ENCODE measurements around the gene STOX1.
"Not testable (repeated sequence)": the region's sequence is repeated elsewhere in the genome, so short reads cannot be mapped to it uniquely, and the experiment has no call there.

The STOX1 gene, protein sequence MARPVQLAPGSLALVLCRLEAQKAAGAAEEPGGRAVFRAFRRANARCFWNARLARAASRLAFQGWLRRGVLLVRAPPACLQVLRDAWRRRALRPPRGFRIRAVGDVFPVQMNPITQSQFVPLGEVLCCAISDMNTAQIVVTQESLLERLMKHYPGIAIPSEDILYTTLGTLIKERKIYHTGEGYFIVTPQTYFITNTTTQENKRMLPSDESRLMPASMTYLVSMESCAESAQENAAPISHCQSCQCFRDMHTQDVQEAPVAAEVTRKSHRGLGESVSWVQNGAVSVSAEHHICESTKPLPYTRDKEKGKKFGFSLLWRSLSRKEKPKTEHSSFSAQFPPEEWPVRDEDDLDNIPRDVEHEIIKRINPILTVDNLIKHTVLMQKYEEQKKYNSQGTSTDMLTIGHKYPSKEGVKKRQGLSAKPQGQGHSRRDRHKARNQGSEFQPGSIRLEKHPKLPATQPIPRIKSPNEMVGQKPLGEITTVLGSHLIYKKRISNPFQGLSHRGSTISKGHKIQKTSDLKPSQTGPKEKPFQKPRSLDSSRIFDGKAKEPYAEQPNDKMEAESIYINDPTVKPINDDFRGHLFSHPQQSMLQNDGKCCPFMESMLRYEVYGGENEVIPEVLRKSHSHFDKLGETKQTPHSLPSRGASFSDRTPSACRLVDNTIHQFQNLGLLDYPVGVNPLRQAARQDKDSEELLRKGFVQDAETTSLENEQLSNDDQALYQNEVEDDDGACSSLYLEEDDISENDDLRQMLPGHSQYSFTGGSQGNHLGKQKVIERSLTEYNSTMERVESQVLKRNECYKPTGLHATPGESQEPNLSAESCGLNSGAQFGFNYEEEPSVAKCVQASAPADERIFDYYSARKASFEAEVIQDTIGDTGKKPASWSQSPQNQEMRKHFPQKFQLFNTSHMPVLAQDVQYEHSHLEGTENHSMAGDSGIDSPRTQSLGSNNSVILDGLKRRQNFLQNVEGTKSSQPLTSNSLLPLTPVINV

DNA sequence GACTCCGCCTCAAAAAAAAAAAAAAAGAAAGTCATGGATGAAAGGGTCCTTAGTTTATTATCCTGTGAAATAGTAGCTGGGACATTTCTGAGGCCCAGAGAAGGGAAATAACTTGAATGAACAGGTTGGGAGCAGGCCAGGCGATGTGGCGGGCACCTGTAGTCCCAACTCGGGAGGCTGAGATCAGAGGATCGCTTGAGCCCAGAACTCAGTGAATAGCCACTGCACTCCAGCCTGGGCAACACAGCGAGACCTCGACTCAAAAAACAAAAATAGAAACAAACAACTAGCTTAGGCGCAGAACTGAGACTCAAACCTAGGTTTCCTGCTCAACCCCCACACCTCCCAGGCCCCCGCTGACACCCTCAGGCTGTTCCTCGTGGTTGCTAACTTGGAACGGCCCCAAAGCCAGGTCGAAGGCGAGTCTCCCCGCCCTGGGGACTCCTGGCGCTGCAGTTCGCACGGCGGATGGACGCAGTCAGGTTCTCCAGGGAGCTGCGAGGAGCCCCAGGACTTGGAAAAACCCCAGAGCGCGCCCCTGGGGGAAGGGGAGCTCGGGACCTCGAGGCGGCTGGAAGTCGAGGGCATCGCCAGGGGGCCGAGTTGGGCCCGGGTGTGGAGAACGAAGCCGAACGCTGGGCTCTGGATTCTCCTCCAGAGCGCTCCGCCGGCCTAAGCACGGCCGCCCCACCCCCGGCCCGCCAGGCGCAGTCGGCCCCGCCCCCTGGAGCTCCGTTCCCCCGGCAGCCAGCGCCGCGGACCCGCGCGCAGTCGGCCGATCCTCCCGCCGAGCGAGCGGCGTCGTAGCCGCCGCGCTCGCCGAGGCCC lies at the start of gene STOX1:
Gene STOX1 (plus strand): TSS at position 768 of the 828 bp plus-strand sequence. CDS start 93 bp downstream, outside the sequence.
- peak; percentile 49 to 62 for DNase-seq

DNA sequence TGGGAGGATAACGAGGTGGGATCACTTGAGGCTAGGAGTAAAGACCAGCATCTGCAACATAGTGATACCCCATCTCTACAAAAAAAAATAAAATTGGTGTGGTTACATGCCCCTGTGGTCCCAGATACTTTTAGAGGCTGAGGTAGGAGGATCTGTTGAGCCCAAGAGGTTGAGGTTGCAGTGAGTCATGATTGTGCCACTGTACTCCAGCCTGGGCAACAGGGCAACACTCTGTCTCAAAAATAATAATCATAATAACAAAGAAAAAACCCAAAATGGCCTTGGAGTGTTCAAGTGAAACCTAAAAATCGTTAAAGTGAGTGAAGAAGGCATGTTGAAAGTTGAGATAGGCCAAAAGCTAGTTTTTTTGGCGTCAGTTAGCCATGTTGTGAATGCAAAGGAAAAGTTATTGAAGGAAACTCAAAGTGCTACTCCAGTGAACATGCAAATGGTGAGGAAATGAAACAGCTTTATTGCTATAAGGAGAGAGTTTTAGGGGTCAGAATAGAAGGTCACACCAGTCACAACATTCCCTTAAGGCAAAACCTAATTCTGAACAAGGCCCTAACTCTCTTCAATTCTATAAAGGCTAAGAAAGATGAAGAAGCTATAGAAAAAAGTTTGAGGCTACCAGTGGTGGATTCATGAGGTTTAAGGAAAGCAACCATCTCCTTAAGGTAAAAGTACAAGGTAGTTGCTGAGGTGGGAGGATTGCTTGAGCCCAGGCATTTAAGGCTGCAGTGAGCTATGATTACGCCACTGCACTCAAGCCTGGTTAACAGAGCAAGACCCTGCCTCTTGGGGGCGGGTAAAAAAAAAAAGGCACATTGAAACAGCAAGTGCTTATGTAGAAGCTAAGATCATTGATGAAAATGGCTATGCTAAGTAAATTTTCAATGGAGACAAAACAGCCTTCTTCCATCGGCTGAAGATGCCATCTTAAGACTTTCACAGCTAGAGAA lies 45.4 kb upstream of the STOX1 start:
- DNase-seq, result no peak

DNA sequence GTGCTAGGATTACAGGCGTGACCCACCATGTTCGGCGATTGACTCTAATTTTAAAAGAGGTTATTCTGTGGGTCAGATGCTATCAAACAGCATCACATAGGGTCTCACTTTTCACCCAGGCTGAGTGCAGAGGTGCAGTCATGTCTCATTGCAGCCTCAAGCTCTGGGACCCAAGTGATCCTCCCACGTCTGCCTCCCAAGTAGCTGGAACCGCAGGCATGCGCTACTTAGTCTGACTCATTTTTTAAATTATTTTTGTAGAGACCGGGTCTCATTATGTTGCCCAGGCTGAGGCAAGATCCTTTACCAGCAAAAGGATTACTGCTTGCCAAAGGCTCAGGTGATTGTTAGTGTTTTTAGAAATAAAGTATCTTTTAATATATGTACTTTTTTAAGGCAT lies 42.9 kb upstream of the STOX1 start:
- DNase-seq, result no peak

DNA sequence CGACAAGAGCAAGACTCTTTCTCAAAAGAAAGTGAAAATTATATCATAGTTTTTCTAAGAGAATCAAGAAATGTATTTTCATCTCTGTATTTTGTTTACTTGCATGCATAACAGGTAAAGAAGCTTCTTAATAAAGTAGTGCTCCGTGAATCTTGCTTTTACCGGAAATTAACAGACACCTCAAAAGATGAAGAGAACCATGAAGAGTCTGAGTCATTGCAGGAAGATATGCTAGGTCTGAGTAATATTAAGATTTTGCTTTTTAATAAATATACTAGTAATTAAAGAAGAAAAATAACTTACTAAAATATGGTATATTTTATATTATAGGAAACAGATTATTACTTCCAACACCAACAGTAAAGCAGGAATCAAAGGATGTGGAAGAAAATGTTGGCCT lies 39.5 kb upstream of the STOX1 start:
- DNase-seq, result no peak

DNA sequence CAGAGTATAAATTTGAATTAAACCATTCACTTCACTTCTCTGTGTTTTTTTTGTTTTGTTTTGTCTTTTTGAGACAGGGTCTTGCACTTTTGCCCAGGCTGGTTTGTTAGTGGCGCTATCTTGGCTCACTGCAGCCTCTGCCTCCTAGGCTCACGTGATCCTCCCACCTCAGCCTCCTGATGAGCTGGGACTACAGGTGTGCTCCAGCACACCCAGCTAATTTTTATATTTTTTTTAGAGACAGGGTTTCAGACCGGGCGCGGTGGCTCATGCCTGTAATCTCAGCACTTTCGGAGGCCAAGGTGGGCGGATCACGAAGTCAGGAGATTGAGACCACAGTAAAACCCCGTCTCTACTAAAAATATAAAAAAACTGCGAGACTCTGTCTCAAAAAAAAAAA lies 36.9 kb upstream of the STOX1 start:
- DNase-seq, result no peak

DNA sequence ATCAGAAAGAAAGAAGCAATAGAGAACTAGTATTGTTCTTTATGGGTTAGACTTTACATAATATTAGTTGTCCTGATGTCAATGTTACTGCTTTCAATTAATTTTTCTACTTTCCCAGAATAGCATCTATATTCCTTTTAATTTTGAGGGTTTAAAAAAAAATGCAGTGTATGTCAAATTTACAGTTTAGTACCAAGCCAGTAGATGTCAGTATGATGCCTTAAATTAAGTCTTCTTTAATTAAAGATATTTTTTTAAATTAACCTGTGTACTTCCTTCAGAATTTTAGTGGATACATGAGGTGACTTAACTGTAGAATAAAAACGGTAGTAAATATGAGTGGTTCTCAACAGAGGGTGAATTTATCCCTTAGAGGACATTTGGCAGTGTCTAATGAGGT lies 35.2 kb upstream of the STOX1 start:
- no peak for DNase-seq

DNA sequence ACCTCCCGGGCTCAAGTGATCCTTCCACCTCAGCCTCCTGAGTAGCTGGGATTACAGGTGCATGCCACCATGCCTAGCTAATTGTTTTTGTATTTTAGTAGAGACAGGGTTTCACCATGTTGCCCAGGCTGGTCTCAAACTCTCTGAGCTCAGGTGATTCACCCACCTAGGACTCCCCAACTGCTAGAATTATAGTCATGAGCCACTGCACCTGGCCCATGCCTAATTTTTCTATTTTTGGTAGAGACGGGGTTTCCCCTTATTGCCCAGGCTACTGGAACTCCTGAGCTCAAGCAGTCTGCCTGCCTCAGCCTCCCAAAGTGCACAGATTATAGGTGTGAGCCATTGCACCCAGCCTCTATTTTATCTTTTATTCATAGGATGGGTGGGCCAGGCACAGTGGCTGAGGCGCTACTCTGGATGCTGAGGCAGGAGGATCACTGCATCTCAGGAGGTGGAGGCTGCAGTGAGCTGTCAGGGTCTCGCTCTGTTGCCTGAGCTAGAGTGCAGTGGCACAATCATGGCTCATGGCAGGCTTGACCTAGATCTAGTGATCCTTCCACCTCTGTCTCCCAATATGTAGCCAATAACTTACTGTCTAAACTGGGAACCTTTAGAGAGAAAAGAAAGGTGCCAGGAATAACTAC lies 31.3 kb upstream of the STOX1 start:
- DNase-seq, result no peak

DNA sequence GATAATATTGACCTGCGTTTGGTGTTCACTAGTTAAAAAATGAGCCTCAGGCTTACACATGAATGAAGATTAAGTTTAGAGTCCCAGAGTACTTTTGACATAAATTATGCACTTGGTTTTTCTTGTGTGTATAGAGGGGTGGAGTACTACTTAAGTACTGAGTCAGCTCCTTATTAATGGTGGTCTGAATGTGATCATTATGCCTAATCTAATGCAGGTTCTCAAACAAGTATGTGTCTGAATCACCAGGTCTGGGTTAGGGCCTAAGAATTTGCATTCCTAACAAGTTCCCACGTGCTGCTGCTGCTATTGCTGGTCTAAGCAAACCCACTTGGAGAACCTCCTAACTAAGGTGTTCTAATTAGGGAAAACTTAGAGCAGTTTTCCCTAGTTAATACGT lies 30.7 kb upstream of the STOX1 start:
- DNase-seq, result no peak

DNA sequence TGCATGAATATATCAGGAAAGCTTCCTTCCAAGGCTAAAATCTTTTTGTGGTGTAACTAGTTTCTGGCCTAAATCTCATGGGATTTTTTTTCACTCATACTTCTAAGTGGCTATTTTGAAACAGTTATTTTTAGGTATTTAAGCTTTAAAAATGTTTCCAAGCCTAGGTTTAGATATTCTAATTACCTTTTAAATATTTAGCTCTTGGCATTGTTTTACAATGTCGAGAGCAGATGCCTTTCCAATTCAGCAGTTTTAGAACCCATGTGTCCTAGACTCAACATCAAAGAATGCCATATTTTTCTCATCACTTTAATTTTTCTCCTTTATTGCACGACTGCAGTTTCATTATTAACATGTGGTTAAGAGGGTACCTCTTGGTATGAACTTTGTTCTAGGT lies 27.1 kb upstream of the STOX1 start:
- no peak for DNase-seq

DNA sequence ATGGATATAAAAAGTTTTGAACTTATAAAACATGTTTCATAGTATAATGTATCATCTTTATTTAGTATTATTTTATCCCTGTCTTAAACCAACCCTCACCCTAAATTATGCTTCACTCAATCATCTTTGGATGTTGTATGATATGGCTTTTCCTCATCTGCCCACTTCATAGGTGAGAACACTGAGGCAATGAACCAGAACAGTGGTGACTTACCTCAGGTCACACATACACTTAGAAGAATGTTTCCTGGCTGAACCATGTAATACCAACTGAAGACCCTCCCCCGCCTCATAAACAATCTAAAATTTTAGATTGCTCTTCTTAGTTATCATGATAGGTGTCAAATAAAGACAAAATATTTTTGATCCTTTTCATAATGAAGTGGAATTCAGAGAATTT lies 22.6 kb upstream of the STOX1 start:
- no peak for DNase-seq

DNA sequence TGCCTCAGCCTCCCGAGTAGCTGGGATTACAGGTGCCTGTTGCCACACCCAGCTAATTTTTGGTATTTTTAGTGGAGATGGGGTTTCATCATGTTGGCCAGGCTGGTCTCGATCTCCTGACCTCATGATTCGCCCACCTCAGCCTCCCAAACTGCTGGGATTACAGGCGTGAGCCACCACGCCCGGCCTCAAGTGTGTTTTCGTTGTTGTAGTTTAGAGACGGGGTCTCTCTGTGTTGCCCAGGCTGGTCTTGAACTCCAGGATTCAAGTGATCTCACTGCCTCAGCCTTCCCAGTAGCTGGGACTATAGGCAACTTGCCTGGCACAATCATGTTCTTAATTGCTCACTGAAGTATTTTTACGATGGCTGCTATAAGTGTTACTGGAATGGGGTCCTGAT lies 16.5 kb upstream of the STOX1 start:
- not testable (repeated sequence) for DNase-seq

DNA sequence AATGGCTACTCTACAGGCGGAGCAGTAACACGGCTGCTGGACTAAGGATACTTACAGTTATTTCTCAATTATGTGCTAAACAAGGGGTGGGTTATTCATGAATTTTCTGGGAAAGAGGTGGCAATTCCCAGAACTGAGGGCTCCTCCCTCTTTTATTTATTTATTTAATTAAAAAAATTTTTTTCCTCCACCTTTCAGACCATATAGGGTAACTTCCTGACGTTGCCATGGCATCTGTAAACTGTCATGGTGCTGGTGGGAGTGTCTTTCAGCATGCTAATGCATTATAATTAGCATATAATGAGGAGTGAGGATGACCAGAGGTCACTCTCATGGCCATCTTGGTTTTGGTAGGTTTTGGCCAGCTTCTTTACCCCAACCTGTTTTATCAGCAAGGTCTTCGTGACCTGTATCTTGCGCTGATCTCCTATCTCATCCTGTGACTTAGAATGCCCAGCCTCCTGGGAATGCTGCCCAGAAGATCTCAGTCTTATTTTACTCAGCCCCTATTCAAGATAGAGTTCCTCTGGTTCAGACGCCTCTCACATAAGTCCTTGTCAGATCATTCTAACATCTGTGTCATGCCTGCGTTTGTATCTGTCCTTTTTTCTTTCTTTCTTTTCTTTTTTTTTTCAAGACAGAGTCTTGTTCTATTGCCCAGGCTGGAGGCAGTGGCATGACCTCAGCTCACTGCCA lies 15.9 kb upstream of the STOX1 start:
- no peak for DNase-seq

DNA sequence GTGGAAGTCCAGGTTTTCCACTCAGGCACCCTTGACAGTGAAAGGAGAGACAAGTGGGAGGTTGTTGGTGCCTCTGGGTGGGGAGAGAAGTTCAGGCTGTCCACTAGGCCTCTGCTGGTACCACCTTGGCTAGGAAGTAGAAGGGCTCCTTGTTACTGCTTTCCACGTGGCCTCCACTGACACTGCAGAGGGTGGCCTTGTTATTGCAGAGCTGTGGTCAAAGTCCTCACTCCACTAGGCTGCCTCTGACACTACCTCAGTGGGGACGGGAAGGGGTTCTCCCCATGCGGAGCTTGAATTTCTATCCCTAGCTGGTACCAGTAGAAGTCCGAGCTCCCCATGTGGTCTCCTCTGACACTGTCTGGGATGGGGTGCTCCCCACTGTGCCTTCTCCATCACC lies 14.9 kb upstream of the STOX1 start:
- no peak for DNase-seq

DNA sequence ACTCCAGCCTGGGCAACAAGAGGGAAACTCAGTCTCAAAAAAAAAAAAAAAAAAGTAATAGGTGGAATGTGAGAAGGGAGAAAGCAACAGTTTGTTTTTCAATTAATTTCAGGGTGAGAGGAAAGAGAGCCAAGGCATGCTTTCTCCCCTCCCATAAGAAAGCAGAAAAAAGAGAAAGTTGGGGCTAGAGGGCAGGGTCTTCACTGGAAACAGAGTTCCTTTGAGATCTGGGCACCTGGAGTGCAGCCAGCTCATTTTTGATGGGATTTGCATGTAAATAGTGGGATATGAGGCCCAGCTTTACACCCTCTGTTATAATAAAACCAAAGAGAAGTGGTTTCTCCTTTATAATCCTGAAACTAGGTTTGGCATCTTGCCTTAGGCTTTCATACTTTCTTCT lies 13.8 kb upstream of the STOX1 start:
- no peak for DNase-seq

DNA sequence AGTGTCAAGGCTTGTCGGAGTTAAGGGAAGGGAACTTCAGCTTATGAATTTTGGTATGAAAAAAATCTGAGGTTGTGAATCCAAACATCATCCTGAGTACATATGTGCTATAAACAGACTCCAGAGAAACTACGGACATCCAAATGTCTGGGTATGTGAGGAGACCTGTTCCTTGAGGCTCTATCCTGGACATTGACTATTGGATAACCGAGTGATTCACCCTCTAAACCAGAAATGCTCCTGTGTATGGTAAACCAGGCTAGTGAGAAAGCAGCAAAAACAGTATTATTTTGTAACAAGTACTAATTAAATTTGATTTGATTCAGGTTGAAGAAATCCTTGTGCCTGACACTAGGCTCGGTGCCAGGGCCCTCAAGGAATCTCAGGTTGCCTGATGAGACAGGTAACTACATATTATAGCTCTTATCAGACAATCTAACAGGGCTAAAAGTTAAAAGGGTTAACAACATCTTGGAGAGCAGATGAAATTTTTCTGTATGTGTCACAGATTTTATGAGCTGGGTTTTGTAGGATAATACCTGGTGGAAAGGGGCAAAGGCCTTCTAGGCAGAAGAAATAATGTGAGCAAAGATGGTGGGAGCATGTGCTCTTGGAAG lies 10.4 kb upstream of the STOX1 start:
- DNase-seq, result no peak

DNA sequence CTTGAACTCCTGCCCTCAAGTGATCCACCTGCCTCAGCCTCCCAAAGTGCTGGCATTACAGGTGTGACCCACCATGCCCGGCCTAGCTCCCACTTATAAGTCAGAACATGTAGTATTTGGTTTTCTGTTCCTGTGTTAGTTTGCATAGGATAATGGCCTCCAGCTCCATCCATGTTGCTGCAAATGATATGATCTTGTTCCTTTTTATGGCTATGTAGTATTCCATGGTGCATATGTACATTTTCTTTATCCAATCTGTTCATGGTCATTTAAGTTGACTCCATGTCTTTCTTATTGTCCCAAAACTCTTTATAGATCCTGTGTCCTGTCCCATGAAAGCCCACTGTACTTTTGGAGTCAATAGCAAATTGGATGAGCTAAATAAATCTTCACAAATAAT lies 7.0 kb upstream of the STOX1 start:
- DNase-seq, result not testable (repeated sequence)

DNA sequence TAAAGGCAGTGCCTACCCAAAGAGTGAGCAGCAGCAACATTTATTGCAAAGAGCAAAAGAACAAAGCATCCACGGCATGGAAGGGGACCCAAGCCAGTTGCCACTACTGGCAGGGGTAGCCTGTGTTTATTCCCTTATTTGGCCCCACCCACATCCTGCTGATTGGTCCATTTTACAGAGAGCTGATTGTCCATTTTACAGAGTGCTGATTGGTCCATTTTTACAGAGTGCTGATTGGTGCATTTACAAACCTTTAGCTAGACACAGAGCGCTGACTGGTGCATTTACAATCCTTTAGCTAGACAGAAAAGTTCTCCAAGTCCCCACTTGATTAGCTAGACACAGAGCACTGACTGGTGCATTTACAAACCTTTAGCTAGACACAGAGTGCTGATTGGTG lies 4.7 kb upstream of the STOX1 start:
- not testable (repeated sequence) for DNase-seq

DNA sequence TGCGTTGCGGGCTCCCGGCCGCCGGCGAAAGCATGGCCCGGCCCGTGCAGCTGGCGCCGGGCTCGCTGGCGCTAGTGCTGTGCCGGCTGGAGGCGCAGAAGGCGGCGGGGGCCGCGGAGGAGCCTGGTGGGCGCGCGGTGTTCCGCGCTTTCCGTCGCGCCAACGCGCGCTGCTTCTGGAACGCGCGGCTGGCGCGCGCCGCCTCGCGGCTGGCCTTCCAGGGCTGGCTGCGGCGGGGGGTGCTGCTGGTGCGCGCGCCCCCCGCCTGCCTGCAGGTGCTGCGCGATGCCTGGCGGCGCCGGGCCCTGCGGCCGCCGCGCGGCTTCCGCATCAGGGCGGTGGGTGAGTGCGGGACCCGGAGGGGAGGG lies 245 bp downstream of the STOX1 start:
- DNase-seq, result not testable (repeated sequence)

DNA sequence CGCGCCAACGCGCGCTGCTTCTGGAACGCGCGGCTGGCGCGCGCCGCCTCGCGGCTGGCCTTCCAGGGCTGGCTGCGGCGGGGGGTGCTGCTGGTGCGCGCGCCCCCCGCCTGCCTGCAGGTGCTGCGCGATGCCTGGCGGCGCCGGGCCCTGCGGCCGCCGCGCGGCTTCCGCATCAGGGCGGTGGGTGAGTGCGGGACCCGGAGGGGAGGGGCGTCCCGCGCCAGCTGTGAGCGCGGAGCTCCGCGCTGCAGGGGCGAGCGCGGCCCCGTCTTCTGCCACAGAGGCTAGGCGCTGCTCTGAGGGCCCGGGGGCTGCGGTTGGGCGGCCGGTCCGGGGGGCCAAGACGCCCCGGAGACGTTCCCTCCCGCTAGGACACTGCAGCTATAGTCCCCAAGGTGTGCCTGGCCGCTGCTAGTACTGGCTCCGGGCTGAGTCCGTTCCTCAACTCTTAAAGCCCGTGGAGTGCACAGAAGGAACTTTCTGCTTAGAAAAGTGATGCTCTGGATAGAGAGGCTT lies 811 bp downstream of the STOX1 start:
- DNase-seq, result not testable (repeated sequence)

DNA sequence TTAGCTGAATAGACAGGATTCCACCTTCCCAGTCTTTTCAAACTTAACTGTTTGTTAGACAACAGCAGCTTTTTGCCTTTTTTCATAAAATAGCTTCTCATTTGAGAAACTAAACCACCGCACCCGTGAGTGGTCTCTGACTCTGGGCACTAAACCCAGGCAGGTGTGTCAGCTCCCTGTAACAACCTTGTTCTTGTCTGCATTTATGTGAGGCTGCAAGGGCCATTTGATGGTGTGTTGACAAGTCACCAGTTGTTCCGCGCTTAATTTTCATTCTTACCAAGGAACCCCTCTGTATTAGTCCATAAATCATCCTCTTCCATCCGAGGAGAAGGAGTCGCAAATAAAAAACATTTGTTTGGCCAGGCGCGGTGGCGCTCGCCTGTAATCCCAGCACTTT lies 1.5 kb downstream of the STOX1 start:
- DNase-seq, result no peak
